Measurements from ENCODE around the gene PHLDB1. TPM values are rescaled to one million over a fixed set of nuclear protein-coding genes. Genes with fewer than 3 reads are reported as not detected.

Gene PHLDB1
- total RNA-seq, 2 donors from 2014 or later = 206 to 377 TPM

DNA sequence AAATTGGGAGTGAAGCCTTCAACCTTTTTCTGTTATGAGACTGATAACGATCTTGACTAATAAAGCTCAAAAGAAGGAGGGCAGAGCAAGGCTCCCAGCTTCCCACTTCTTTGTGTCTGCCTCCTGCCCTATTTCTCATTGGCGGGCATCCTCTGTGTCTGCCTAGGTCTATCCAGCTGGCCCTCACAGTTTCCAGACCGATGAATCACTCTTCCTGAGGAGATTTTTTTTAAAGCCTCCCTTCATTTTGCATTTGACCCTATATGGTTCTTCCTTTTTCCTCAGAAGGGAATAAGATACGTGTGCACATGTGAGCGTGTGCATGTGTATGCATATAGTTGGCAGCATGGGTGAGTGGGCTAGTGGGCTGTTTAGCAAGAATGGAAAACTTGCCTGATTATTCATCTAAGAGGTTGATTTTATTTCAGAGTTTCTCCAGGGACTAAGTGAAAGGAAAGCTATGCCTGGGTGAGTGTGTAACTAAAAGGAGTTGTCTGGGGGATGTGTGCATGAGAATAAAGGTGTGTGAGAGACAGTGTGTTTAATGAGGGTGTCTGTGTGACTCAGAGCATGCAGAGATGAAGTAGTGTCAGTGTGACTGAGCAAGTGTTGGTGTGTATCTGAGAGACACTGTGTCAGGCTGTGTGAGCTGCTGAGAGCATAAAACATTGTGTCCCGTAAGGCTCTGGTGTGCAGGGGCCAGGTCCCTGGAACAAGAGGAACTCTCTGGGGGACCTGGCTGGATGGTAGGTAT, 12.2 kb downstream of the PHLDB1 start:
- Histone ChIP-seq H3K36me3 (peaks cover 15% of the 10 kb centered on the region), H3K9me3 (no peaks in the 10 kb centered on the region), H3K4me3 (peak overlapping the region; percentile 42), H3K4me1 (ENCODE audit: control insufficient read depth in 1 of 2, low read depth in 2 of 2) (peaks cover 31 to 74% of the 10 kb centered on the region in 2 donors), H3K27ac (peak overlapping the region; percentile 89 to 98), H3K27me3 (replicated peaks; ENCODE audit: insufficient read depth) (no peaks in the 10 kb centered on the region)
- ATAC-seq (ENCODE audit: insufficient number of reproducible peaks, low FRiP score, low read depth) (peak; percentile 63), DNase-seq (ENCODE audit: low spot score) (peak; percentile 80)
- TF ChIP-seq, protein P1, sequence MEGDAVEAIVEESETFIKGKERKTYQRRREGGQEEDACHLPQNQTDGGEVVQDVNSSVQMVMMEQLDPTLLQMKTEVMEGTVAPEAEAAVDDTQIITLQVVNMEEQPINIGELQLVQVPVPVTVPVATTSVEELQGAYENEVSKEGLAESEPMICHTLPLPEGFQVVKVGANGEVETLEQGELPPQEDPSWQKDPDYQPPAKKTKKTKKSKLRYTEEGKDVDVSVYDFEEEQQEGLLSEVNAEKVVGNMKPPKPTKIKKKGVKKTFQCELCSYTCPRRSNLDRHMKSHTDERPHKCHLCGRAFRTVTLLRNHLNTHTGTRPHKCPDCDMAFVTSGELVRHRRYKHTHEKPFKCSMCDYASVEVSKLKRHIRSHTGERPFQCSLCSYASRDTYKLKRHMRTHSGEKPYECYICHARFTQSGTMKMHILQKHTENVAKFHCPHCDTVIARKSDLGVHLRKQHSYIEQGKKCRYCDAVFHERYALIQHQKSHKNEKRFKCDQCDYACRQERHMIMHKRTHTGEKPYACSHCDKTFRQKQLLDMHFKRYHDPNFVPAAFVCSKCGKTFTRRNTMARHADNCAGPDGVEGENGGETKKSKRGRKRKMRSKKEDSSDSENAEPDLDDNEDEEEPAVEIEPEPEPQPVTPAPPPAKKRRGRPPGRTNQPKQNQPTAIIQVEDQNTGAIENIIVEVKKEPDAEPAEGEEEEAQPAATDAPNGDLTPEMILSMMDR (IDR thresholded peaks at IDR 0.05) = no peak

GRCh38 chr11:118620529-118621070, 13.2 kb downstream of the PHLDB1 start:
- TF ChIP-seq, protein P1 (IDR thresholded peaks at IDR 0.05) = no peak
- H3K36me3 ChIP-seq = peaks cover 21% of the 10 kb centered on the region
- H3K4me3 ChIP-seq = peak overlapping the region; percentile 75
- H3K27me3 ChIP-seq (replicated peaks; ENCODE audit: insufficient read depth) = no peaks in the 10 kb centered on the region
- H3K27ac ChIP-seq = peak overlapping the region; percentile 89 to 98
- no peaks in the 10 kb centered on the region for H3K9me3 ChIP-seq
- H3K4me1 ChIP-seq (ENCODE audit: control insufficient read depth in 1 of 2, low read depth in 2 of 2) = peaks cover 31 to 83% of the 10 kb centered on the region in 2 donors
- ATAC-seq (ENCODE audit: insufficient number of reproducible peaks, low FRiP score, low read depth) (no peak), DNase-seq (ENCODE audit: low spot score) (no peak)

DNA sequence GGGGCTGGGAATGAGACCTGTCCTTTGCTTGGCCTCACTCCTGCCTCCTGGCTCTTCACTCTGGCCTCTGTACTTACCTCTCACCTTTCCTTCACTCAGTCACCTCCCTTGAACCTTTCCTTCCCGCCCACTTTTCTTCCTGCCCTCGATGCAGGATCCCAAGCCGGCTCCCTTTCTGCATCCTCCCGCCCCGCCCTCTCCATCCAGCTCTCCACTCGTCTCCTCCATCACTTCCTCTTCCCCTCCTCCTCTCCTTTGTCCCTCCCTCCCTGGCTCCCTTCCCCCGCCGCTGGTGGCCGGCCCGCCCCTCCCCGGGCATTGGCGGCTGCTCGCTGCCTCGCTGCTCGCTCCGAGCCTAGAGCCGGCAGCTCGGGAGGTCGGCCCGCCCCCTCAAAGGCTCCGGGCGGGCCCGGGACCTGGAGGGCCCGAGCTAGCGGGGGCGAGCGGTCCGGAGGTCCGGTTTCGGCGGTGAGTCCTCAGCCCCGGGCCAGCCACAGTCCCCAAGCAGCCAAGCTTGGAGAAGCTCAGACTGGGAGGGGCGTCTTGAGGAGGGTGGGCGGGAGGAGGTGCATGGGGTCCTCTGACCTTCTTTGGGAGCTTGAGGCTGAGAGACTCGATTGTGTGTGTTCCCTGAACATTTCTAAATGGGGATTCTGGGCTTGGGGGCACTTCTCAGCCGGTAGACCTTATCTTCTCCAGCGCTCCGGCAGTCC, 13.8 kb downstream of the PHLDB1 start:
- H3K4me3 ChIP-seq = peak overlapping the region; percentile 75
- H3K4me1 ChIP-seq (ENCODE audit: control insufficient read depth in 1 of 2, low read depth in 2 of 2) = peaks cover 31 to 87% of the 10 kb centered on the region in 2 donors
- peaks cover 19% of the 10 kb centered on the region for H3K36me3 ChIP-seq
- no peaks in the 10 kb centered on the region for H3K9me3 ChIP-seq
- ATAC-seq (ENCODE audit: insufficient number of reproducible peaks, low FRiP score, low read depth) (peak; percentile 50), DNase-seq (ENCODE audit: low spot score) (peak; percentile 79)
- H3K27ac ChIP-seq = peak overlapping the region; percentile 89 to 98
- TF ChIP-seq, protein P1 (IDR thresholded peaks at IDR 0.05) = no peak
- no peaks in the 10 kb centered on the region for H3K27me3 ChIP-seq (replicated peaks; ENCODE audit: insufficient read depth)

GRCh38 chr11:118621784-118622375, 14.5 kb downstream of the PHLDB1 start:
- H3K9me3 ChIP-seq = no peaks in the 10 kb centered on the region
- no peaks in the 10 kb centered on the region for H3K27me3 ChIP-seq (replicated peaks; ENCODE audit: insufficient read depth)
- H3K4me3 ChIP-seq = peak overlapping the region; percentile 75
- DNase-seq (ENCODE audit: low spot score) (no peak), ATAC-seq (ENCODE audit: insufficient number of reproducible peaks, low FRiP score, low read depth) (no peak)
- H3K27ac ChIP-seq = peak overlapping the region; percentile 89 to 98
- peaks cover 20% of the 10 kb centered on the region for H3K36me3 ChIP-seq
- peaks cover 31 to 85% of the 10 kb centered on the region in 2 donors for H3K4me1 ChIP-seq (ENCODE audit: control insufficient read depth in 1 of 2, low read depth in 2 of 2)
- TF ChIP-seq, protein P1 (IDR thresholded peaks at IDR 0.05) = no peak
